ENCODE data around the gene MATCAP1. TPM values are rescaled to one million over a fixed set of nuclear protein-coding genes. Genes with fewer than 3 reads are reported as not detected.
A peak's percentile ranks its signal among the peaks of the same experiment; 100 is the strongest.

The MATCAP1 gene
- total RNA-seq, 3 donors from 2014 or later = 10.9 to 13.4 (median 11.6) TPM

- peak overlapping the region; percentile 85 to 94 (median 93) for H3K4me3 ChIP-seq
- H3K36me3 ChIP-seq = no peaks in the 10 kb centered on the region
- H3K27me3 ChIP-seq = no peaks in the 10 kb centered on the region
- H3K27ac ChIP-seq = no peak overlapping the region
- no peak for DNase-seq (ENCODE audit: low spot score in 2 of 2)
- TF ChIP-seq CTCF (IDR thresholded peaks at IDR 0.05) (no peak), POLR2A (IDR thresholded peaks at IDR 0.05) (no peak), POLR2AphosphoS5 (IDR thresholded peaks at IDR 0.05) (no peak)
- intact Hi-C loops (cut with DNase I; ENCODE audit: low total_unique reads) = no loop called here
- H3K9me3 ChIP-seq = no peaks in the 10 kb centered on the region
- peaks cover 5 to 24% of the 10 kb centered on the region in 2 donors for H3K4me1 ChIP-seq
Measured at GRCh38 chr16:67193536-67193935, 9.8 kb upstream of the MATCAP1 start.

- TF ChIP-seq POLR2A (IDR thresholded peaks at IDR 0.05) = no peak
- TF ChIP-seq POLR2AphosphoS5 (IDR thresholded peaks at IDR 0.05) = no peak
- TF ChIP-seq CTCF (IDR thresholded peaks at IDR 0.05) = no peak
- intact Hi-C loops (cut with DNase I; ENCODE audit: low total_unique reads) = no loop called here
Measured at GRCh38 chr16:67192781-67193361, 9.1 kb upstream of the MATCAP1 start.

GRCh38 chr16:67191995-67192681 is 8.4 kb upstream of the MATCAP1 start, which contains the start of gene E2F4:
E2F4 (plus strand) TSS chr16:67192155; CDS start chr16:67192228, 73 bp downstream.
- H3K27ac ChIP-seq = peak within 1 kb of the TSS; percentile 69 to 70
- peaks cover 5 to 15% of the 10 kb centered on the region in 2 donors for H3K4me1 ChIP-seq
- H3K4me3 ChIP-seq = peak within 1 kb of the TSS; percentile 85 to 94 (median 93)
- DNase-seq (ENCODE audit: low spot score in 2 of 2) = peak; percentile 85 to 90
- no peak for TF ChIP-seq POLR2A (IDR thresholded peaks at IDR 0.05)
- TF ChIP-seq POLR2AphosphoS5 (IDR thresholded peaks at IDR 0.05) = peak; percentile 74 to 84 (median 84)
- no peak for TF ChIP-seq CTCF (IDR thresholded peaks at IDR 0.05)
- no peaks in the 10 kb centered on the region for H3K9me3 ChIP-seq
- intact Hi-C loops (cut with DNase I; ENCODE audit: low total_unique reads) = no loop called here
- no peaks in the 10 kb centered on the region for H3K27me3 ChIP-seq
- H3K36me3 ChIP-seq = no peaks in the 10 kb centered on the region

More at GRCh38 chr16:67192781-67193361, 9.1 kb upstream of the MATCAP1 start:
- no peak for DNase-seq (ENCODE audit: low spot score in 2 of 2)
- no peaks in the 10 kb centered on the region for H3K36me3 ChIP-seq
- H3K4me1 ChIP-seq = peaks cover 5 to 17% of the 10 kb centered on the region in 2 donors
- H3K4me3 ChIP-seq = peak overlapping the region; percentile 85 to 94 (median 93)
- H3K27me3 ChIP-seq = no peaks in the 10 kb centered on the region
- H3K27ac ChIP-seq = peak overlapping the region in 1 of 2 donors; percentile 69
- no peaks in the 10 kb centered on the region for H3K9me3 ChIP-seq

GRCh38 chr16:67191411-67191994 is 7.7 kb upstream of the MATCAP1 start:
- no peak overlapping the region for H3K27ac ChIP-seq

More at GRCh38 chr16:67191411-67191994, 7.7 kb upstream of the MATCAP1 start:
- no peak for DNase-seq (ENCODE audit: low spot score in 2 of 2)
- Histone ChIP-seq H3K4me3 (peak overlapping the region in 2 of 3 donors; percentile 85 to 93), H3K27me3 (no peaks in the 10 kb centered on the region), H3K4me1 (peaks cover 5 to 15% of the 10 kb centered on the region in 2 donors), H3K36me3 (no peaks in the 10 kb centered on the region), H3K9me3 (no peaks in the 10 kb centered on the region)
- TF ChIP-seq CTCF (IDR thresholded peaks at IDR 0.05) = no peak
- no peak for TF ChIP-seq POLR2A (IDR thresholded peaks at IDR 0.05)
- TF ChIP-seq POLR2AphosphoS5 (IDR thresholded peaks at IDR 0.05) = no peak
- intact Hi-C loops (cut with DNase I; ENCODE audit: low total_unique reads) = no loop called here
